ENCODE data around the gene GLYAT. TPM values are rescaled to one million over a fixed set of nuclear protein-coding genes. Genes with fewer than 3 reads are reported as not detected.
"Not testable (repeated sequence)": the region's sequence is repeated elsewhere in the genome, so short reads cannot be mapped to it uniquely, and the experiment has no call there.

The GLYAT gene
- total and polyA plus RNA-seq, 2 experiments from 2014 or later = 0.10 TPM; not detected in 1

- not testable (repeated sequence) for H3K4me3 ChIP-seq; H3K27ac ChIP-seq (ENCODE audit: low read depth); H2AFZ ChIP-seq; H3K4me1 ChIP-seq (ENCODE audit: insufficient read depth); H4K20me1 ChIP-seq (replicated peaks; ENCODE audit: insufficient read depth); H3K36me3 Mint-ChIP-seq (ENCODE audit: low read depth); H3K36me3 ChIP-seq (ENCODE audit: insufficient read depth); H3K4me1 Mint-ChIP-seq; DNase-seq (ENCODE audit: low spot score); H3K27ac Mint-ChIP-seq; H3K9me2 ChIP-seq (ENCODE audit: insufficient read depth); H3K79me2 ChIP-seq (replicated peaks; ENCODE audit: insufficient read depth); H3K27me3 Mint-ChIP-seq (ENCODE audit: insufficient read depth, low read depth, poor library complexity); H3K4me2 ChIP-seq; H3K27me3 ChIP-seq (ENCODE audit: insufficient read depth); H3K4me3 Mint-ChIP-seq; ATAC-seq; H3F3A ChIP-seq (replicated peaks; ENCODE audit: low read depth)
- H3K9me3 Mint-ChIP-seq = peaks cover 55% of the 10 kb centered on the region
Observed at GRCh38 chr11:58696825-58697224, 34.9 kb downstream of the GLYAT start.

GRCh38 chr11:58693026-58693425, 38.7 kb downstream of the GLYAT start:
- Histone ChIP-seq H3F3A (replicated peaks; ENCODE audit: low read depth) (no peaks in the 10 kb centered on the region), H3K4me2 (no peak overlapping the region), H3K27me3 (ENCODE audit: insufficient read depth) (no peaks in the 10 kb centered on the region), H3K79me2 (replicated peaks; ENCODE audit: insufficient read depth) (no peaks in the 10 kb centered on the region), H3K4me1 (ENCODE audit: insufficient read depth) (no peaks in the 10 kb centered on the region), H4K20me1 (replicated peaks; ENCODE audit: insufficient read depth) (no peaks in the 10 kb centered on the region), H3K4me3 (no peak overlapping the region), H3K9me2 (ENCODE audit: insufficient read depth) (no peaks in the 10 kb centered on the region), H3K27ac (ENCODE audit: low read depth) (no peak overlapping the region), H2AFZ (no peak overlapping the region), H3K36me3 (ENCODE audit: insufficient read depth) (no peaks in the 10 kb centered on the region)
- DNase-seq (ENCODE audit: low spot score) = no peak
- Mint-ChIP-seq H3K36me3 (ENCODE audit: low read depth) (no peaks in the 10 kb centered on the region), H3K27me3 (ENCODE audit: insufficient read depth, low read depth, poor library complexity) (no peaks in the 10 kb centered on the region), H3K4me3 (no peak overlapping the region), H3K9me3 (peaks cover 55% of the 10 kb centered on the region), H3K4me1 (no peaks in the 10 kb centered on the region), H3K27ac (no peak overlapping the region)
- ATAC-seq = no peak
- TF ChIP-seq POLR2AphosphoS5 (IDR thresholded peaks at IDR 0.05; ENCODE audit: low read depth) (no peak), NANOG (IDR thresholded peaks at IDR 0.05; ENCODE audit: borderline replicate concordance) (no peak), ZNF331 (CRISPR knock-in tag; IDR thresholded peaks at IDR 0.05; ENCODE audit: low read depth) (no peak), CREB1 (CRISPR knock-in tag; IDR thresholded peaks at IDR 0.05; ENCODE audit: low read depth) (no peak), REST (IDR thresholded peaks at IDR 0.05; ENCODE audit: unreplicated experiment) (no peak), ZNF114 (CRISPR knock-in tag; IDR thresholded peaks at IDR 0.05) (no peak), JUNB (IDR thresholded peaks at IDR 0.05; ENCODE audit: unreplicated experiment) (no peak), ETS1 (IDR thresholded peaks at IDR 0.05) (no peak), CTCF (conservative IDR thresholded peaks at IDR 0.05; ENCODE audit: low read depth in 2 of 2) (no peak)

Measured in GM23338 (cell line).